Activated CD8-positive, alpha-beta memory T cell treated with anti-CD3 and anti-CD28 coated beads for 1 hour (primary cell): ENCODE data around the gene AK9.
"Not testable (repeated sequence)": the region's sequence is repeated elsewhere in the genome, so short reads cannot be mapped to it uniquely, and the experiment has no call there.

Experiments
- DNase-seq, 2 donors: peaks; one replicate each; pipeline ENCODE4 v3.0.0-alpha.2; 2020; ENCODE audit warnings: low read depth in 1 of 2; ENCODE audit errors: extremely low read depth in 1 of 2

The AK9 gene

DNA sequence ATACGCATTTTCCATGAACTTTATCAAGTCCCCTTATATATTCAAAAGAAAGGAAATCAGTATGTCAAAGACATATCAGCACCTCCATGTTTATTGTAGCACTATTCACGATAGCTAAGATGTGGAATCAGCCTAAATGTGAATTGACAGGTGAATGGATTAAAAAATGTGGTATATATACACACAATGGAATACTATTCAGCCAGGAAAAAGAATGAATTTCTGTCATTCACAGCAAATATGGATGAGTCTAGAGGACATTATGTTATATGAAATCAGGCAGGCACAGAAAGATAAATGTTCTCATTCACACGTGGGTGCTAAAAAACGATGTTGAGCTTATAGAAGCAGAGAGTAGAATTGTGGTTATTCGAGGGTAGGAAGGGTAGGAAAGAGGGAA lies 5.4 kb upstream of the AK9 start:
- DNase-seq: no peak

DNA sequence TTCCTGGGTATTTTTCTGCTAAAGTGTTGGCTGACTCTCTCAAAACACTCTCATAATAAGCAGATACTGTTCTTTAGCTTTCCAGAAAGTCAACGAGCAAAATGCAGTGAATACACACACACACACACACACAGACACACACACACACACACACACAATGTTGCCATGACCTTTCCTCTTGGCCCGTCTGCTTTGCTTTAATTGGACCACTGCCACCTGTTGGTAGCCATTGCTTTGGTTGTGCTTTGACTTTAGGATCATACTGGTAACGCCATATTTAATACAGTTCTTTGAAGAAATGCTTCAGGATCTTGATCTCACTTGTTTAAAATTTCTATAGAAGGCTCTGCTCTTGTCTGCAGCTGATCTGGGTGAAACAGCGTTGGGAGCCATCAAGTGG lies 4.5 kb upstream of the AK9 start:
- no peak for DNase-seq

DNA sequence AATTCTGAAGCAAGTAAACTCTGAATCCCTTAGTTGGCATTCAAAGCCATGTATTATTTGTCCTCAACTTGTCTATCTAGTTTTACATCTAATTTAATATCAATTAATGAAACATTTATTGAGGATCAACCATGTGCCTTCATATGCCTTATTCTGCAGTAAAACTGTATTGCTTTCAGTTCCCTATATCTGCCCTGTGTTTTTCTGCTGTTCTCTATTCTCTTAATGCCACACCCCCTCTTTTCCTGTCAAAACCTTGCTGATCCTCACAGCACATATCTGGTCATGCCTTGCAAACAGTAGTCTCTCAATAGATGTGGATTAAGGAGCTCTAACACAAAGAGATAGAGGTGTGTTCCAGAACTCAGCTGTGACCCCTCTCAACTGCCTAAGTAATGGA lies 2.1 kb upstream of the AK9 start:
- DNase-seq: no peak

DNA sequence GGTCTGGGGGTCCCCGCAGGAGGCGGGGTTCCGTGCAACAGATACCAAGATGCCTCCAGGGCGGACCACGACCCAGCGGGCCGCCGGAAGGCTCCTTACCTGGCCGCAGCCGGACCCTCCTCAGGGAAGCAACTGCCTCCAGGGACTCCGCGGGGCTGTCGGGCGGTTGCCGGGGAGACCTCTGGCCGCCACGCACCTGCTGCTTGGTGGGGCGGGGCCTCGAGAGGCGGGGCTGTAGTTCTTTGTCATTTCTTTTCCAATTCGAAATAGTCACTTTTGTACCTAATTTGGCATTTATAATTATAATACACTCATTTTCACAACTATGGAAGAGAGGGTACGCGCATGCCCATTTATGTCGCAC lies 647 bp downstream of the AK9 start:
- DNase-seq: peak in 1 of 2 donors; percentile 42

DNA sequence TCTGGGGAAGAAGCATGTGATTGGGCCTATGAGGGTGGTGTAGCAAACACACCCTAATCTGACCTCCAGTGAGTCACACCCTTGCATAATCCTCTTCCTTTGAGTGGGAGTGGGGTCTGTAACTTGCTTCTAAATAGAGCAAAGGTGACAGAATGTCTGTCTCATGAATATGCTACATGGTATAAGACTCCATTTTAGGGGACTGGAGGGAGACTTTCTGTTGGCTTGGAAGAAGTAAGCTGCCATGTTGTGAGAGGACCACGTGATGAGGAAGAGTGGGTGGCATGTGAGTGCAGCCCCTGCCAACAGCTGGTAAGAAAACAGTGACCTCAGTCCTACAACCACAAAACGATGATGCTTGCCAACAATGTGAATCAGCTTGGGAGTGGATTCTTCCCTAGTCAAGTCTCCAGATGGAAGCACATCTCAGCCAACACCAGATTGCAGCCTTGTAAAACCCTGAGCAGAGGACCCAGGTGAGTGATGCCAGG lies 3.7 kb downstream of the AK9 start:
- no peak for DNase-seq

DNA sequence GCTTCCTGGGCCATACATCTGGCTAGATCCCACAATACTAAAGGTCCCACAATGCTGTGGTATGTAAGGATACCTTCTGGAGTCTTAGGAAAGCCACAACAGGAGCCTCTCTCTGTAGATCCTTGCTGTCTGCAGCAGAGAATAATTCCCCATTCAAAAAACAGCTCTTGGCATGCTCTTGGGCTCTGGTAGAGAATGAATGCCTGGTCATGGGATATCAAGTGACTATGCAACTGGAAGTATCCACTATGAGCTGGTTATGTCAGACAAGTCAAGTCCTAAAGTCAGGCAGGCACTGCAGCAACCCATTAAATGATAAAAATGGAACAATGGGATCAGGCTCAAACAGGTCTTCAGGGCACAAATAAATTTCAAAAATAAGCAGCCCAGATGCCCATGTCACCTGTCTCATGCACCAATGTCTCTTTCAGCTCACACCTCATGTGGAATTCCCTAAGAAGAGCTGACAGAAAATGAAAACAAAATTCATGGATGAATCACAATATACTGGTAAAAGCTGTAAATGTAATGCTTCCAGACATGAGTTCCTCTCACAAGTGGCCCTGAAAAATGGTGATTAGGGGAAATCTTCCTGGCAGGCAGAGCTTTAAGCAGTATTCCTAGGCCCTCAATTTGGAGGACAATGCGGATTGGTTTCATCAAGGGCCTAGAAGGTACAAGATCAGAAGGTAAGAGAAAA lies 4.3 kb downstream of the AK9 start:
- no peak for DNase-seq

DNA sequence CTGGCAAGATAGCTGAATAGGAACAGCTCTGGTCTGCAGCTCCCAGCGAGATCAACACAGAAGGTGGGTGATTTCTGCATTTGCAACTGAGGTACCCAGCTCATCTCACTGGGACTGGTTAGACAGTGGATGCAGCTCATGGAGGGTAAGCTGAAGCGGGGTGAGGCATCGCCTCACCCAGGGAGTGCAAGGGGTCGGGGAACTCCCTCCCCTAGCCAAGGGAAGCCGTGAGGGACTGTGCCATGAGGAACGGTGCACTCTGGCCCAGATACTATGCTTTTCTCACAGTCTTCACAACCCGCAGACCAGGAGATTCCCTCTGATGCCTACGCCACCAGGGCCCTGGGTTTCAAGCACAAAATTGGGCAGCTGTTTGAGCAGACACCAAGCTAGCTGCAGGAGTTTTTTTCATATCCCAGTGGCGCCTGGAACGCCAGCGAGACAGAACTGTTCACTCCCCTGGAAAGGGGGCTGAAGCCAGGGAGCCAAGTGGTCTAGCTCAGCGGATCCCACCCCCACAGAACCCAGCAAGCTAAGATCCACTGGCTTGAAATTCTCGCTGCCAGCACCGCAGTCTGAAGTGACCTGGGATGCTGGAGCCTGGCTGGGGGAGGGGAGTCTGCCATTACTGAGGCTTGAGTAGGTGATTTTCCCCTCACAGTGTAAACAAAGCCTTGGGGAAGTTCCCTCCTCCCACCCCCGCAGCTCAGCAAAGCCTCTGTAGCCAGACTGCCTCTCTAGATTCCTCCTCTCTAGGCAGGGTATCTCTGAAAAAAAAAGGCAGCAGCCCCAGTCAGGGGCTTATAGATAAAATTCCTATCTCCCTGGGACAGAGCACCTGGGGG lies 12.1 kb downstream of the AK9 start:
- not testable (repeated sequence) for DNase-seq

DNA sequence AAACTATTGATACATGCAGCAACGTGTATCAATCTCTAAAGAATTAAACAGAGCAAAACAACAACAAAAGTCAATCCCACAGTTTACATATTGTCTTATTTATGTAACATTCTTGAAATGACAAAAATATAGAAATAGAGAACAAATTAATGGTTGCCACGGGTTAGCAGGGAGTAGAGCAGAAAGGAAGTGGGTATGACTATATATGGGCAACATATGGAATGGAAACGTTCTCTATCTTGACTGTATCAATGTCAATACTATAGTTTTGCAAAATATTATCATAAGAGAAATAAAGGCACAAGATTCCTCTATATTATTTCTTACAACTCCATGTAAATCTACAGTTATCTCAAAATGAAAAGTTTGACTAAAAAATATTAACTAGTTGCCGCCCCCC lies 12.8 kb downstream of the AK9 start:
- DNase-seq: no peak

DNA sequence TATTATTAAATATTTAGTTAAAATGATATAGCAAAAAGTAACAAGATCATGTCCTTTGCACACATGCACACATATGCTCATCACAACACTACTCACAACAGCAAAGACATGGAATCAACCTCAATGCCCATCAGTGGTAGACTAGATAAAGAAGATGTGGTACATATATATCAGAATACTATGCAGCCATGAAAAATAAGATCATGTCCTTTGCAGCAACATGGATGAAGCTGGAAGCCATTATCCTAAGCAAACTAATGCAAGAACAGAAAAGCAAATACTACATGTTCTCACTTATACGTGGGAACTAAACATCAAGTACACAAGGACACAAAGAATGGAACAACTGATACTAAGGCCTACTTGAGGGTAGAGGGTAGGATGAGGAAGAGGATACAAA lies 14.3 kb downstream of the AK9 start:
- no peak for DNase-seq

DNA sequence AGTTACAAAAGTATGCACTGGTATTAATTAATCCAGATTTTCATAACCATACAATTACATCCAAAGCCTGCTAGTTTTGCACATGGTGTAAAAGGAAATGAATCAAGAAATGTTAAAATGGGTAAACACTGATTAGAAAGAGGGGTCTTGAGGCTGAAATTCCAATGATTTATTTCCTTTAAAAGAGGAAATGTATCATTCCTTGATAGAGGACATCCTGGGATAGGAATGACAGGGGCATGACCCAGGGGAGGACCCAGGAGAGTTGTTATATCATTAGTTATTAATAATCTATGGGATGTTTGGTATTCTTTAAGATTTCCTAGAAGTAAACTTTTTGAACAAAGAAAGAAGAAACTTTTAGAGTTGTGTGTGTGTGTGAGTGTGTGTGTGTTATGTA lies 18.2 kb downstream of the AK9 start:
- no peak for DNase-seq

DNA sequence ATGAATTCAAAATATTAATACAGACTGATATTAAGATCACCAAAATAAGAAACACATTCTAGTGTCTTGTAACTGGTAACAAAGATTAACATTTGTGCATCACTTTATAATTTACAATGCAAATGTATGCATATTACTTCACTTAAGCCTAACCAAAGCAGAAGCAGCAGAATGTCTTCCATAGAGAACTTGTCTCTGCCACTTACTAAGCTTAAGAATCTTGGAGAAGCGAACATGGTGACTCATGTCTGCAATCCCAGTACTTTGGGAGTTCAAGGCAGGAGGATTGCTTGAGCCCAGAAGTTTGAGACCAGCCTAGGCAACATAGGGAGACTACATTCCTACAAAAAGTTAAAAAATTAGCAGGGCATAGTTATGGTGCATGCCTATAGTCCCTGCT lies 18.8 kb downstream of the AK9 start:
- no peak for DNase-seq

DNA sequence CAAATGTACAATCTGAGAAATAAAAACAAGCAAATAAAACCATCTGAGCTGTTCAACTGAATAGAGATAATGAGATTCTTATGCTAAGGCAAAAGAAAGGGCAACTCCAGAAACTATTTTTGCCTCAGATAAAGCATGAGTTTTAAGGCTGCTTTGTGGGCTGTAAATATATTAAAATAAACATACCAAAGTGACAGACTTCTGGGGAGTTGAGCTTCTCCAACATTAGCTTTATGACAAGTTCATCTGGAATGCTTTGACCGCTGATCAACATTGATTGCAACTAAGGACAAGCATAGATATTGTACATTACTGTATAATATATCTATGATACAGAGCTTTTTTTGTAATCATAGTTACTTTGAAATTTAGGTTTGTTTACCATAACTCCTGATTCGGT lies 19.3 kb downstream of the AK9 start:
- no peak for DNase-seq

DNA sequence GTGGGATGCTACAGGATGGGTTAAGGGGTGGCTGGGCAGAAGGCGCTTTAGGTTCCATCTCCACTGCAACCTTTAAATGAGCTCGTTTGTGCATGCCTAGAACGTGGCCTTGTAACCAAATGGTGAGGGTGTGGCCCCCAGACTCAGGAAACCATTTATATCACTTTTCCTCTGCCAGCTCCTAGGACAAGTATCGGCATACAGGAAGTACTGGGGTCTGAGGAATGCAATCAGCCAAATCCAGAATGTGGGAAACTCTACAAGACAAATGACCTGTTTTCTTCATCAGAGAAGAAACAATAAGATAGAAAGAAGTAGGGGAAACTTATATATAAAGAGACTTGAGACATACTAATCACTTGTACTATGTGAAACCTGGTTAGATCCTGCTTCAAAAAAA lies 21.2 kb downstream of the AK9 start:
- DNase-seq: no peak

DNA sequence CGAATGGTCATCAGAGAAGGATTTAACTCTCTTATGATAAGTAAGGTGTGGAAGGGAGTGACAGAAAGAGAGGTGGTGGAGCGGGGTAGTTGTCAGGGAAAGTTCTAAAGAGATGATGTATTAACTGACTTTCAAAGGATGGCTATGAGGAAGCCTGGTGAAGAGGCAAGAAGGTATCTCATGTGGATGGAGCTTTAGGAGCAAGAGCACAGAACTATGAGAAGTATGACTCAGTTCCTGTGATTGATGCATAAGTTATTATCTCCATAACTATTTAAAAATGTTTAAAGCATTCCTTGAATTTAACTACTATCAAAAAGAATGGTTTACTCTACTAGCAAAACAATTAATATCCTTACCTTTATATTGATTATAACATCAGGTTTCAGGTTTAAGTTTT lies 28.8 kb downstream of the AK9 start:
- DNase-seq: no peak

DNA sequence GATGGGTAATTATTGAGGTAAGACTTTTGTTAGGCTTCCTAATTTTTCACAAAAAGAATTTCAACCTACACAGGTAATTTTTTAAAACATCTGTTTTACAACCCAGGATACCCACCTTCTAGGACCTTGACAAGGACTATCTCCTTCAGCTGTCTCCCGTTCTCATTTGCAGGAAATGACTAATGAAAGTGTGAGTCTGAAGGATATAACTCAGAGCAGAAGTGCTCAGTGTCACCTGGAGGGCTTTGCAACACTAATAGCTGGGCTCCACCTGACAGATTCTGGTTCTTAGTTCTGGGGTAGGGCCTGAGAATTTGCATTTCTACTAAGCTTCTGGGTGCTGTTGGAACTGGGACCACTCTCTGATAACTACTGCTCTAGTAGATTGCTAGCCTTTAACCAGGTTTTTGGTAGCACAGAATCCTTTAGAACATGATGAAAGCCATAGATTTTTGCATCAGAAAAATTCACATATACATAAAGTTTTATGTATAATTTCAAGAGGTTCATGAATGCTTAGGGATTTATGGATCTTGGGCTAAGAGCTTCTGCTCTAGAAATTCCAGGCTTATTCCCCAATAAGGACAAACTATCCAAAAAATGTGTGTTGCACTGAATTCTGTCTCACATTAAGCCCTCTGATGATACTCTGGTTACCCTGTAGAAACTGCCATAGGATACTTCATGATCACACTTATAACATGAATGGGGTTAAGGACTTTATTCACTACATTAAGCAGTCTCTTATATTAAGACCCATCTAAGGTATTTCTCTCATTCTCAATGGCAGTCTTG lies 30.3 kb downstream of the AK9 start:
- no peak for DNase-seq

DNA sequence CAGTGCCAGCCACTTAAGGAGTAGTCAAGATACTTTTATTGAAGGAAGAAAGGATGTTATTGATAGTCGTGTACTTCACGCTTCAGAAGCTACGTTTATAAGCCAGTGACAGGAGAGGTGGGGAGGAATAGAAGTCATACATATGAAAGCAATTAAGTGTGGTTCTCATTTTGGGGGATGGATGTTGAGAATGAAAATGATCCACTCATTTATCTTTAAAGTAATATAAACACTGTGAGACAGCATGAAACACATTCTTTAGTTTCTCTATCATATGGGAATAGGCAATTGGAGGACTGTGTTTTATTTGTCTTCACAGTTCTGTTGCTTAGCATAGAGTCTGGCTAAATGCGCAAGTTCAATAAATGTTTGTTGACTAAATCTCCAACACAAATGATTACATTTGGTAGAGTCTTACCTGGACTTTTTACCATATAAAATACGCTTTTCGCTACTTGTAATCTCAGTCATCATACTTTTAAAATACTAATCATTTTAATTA lies 35.2 kb downstream of the AK9 start:
- DNase-seq: no peak

DNA sequence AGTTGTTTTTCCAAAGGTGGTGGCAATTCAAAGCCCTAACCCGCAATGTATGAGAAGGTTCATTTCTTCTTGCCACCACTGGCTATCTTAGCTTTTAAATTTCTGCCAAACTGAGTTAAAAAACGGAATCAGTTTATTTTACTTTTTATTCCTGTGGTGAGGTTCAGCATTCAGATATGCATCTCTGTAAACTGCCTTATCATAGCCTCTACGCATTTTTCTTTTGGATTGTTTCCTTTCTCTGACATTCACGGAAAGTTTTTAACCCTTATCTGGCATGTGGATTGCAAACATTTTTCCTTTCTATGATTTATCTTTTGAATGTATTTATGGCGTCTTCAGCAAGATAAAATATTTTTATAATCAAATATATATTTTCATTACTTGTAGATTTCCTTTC lies 37.7 kb downstream of the AK9 start:
- DNase-seq: no peak

DNA sequence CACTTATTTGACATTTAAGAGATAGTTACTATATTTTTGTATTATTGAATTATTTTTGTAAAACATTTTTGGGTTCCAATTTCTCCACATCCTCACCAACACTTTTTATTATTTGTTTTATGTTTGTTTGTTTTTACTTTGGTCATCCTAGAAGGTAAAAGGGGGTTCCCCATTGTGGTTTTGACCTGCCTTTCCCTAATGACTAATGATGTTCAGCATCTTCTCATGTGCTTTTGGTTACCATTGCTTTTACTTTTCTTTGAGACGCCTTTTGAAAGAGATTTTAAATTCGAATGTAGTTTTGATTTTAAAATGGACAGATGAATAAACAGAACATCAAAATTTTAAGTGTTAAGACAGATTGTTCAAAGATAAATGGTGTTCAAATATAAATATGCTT lies 46.9 kb downstream of the AK9 start:
- no peak for DNase-seq

DNA sequence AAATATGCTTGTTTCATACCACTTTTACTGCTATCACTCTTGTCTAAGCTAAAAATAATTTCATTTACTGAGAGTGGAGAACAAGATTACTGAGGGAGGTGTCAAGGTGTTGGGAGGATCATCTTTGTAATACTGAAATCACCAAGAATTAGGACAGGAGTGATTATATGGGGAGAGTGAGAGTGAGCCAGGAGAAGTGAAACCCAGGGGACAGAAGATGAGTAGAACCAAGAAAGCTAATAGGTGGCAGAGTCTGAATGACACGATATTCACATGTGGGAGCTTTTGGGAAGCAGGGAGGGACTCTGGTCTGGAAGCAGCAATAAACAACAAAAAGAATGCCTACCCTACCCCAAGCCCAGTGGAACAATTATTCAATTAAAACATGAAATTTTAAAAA lies 58.6 kb downstream of the AK9 start:
- no peak for DNase-seq

DNA sequence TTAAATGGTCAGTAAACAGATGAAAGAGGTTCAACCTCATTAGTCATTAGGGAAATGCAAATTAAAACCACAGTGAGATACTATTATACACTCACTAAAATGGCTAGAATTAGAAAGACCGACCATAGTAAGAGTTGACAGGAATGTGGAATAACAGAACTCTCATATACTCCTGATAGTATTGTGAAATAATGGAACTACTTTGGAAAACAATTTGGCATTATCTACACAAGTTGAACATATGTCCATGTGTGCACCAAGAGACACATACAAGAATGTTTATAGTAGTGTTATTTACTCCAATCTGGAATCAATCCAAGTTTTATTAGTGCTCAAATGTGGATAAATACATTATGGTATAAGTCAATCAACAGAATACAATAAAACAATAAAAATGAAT lies 59.6 kb downstream of the AK9 start:
- no peak for DNase-seq

DNA sequence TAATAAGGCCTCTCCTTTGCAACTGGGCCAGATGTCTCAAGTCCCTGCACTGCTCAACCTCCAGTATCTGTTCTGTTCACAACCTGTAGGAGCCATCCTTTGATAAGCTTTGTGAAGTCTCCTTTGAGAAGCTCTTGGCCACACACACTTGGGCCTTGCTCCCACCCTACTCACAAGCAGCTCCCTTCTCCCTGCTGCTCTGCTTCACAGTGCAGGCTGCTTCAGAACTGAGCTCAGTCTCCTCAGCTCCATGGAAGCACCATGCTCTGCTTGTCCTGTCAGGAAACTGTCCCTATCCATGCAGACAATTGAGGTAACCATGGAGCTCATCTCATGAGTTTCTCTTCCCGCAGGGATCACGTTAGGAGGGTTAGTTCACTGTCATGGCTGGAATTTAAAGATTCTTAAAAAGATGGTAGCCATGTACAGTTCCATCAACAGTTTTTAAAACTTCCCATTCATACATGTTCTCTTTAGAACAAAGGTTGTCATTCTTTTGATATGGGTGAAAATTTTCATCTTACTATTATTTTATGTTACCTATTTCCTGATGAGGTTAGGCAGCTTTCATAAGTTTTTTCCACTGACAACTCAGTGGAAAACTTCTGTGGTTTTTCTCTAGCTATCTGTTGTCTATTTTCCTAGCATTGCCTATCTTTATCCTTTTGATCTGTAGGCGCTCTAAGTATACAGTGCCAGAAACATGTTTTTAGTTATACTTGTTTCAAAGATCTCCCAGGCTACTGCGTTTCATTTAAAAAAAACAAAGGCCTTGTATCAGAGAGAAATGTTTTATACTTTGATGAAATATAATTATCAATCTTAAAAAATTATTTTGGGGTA lies 62.6 kb downstream of the AK9 start:
- no peak for DNase-seq
